ENCODE measurements around the gene POPDC2.

- TF ChIP-seq CTCF (IDR thresholded peaks at IDR 0.05) (no peak), POLR2AphosphoS5 (IDR thresholded peaks at IDR 0.05) (no peak), POLR2A (IDR thresholded peaks at IDR 0.05) (no peak)
These were observed 6.5 kb downstream of the POPDC2 start for GRCh38 chr3:119653876-119654275.
